ENCODE results near the gene LGR5.

The LGR5 gene

GRCh38 chr12:71602761-71603577, 163.4 kb downstream of the LGR5 start:
- no peak for FAIRE-seq

- no peak for FAIRE-seq
Observed at GRCh38 chr12:71605039-71605438, 165.4 kb downstream of the LGR5 start.

GRCh38 chr12:71607494-71608330, 168.1 kb downstream of the LGR5 start:
- no peak for FAIRE-seq

GRCh38 chr12:71610031-71610795, 170.6 kb downstream of the LGR5 start:
- no peak for FAIRE-seq

- no peak for FAIRE-seq
Observed at GRCh38 chr12:71621938-71622337, 182.3 kb downstream of the LGR5 start.

- FAIRE-seq, result no peak
Observed at GRCh38 chr12:71625476-71625875, 185.9 kb downstream of the LGR5 start.

GRCh38 chr12:71626098-71626497, 186.5 kb downstream of the LGR5 start:
- FAIRE-seq, result no peak

- no peak for FAIRE-seq
Observed at GRCh38 chr12:71626768-71627167, 187.2 kb downstream of the LGR5 start.

- FAIRE-seq, result no peak
Observed at GRCh38 chr12:71627438-71628002, 187.9 kb downstream of the LGR5 start.
